Measurements from ENCODE around the gene PACRG. TPM values are rescaled to one million over a fixed set of nuclear protein-coding genes. Genes with fewer than 3 reads are reported as not detected.
A peak's percentile ranks its signal among the peaks of the same experiment; 100 is the strongest.

Gene PACRG
- total RNA-seq, 1 experiment from 2014 or later = 0.26 TPM

- Histone ChIP-seq H4K5ac (ENCODE audit: insufficient read length, low read depth, low read length) (no peak overlapping the region), H4K20me1 (ENCODE audit: control insufficient read depth, insufficient read depth, insufficient read length) (no peaks in the 10 kb centered on the region), H3K27me3 (ENCODE audit: insufficient read depth, low read length) (no peaks in the 10 kb centered on the region), H3K56ac (ENCODE audit: insufficient read length, low read depth, low read length) (no peak overlapping the region), H2BK5ac (ENCODE audit: insufficient read length, low read length) (no peak overlapping the region), H3K23ac (ENCODE audit: insufficient read length, low read depth, low read length) (no peak overlapping the region), H2AFZ (ENCODE audit: low read length) (no peak overlapping the region), H3K9me3 (ENCODE audit: control insufficient read depth, low read depth, low read length) (no peaks in the 10 kb centered on the region), H4K91ac (ENCODE audit: insufficient read length, low read depth, low read length) (no peak overlapping the region), H3K27ac (ENCODE audit: insufficient read length, low read depth, low read length) (no peak overlapping the region), H3K14ac (ENCODE audit: insufficient read depth, low read length) (no peak overlapping the region), H3T11ph (ENCODE audit: low read length) (no peak overlapping the region), H3K4ac (ENCODE audit: low read depth, low read length) (no peak overlapping the region), H3K18ac (ENCODE audit: insufficient read length, low read depth, low read length) (no peak overlapping the region), H2AK5ac (ENCODE audit: insufficient read length, low read length) (no peak overlapping the region), H3K23me2 (ENCODE audit: insufficient read length, low read depth, low read length, poor library complexity, severe bottlenecking) (no peaks in the 10 kb centered on the region), H3K79me1 (ENCODE audit: insufficient read depth, low read depth, low read length, poor library complexity, severe bottlenecking) (no peaks in the 10 kb centered on the region), H3K9ac (ENCODE audit: extremely low read depth, insufficient read length, low read length) (no peak overlapping the region), H3K79me2 (ENCODE audit: insufficient read depth, low read length) (no peaks in the 10 kb centered on the region), H2BK12ac (ENCODE audit: insufficient read length, low read depth, low read length) (no peak overlapping the region), H2BK15ac (ENCODE audit: low read depth, low read length) (no peak overlapping the region), H2BK20ac (ENCODE audit: low read depth, low read length, poor library complexity, severe bottlenecking) (no peak overlapping the region), H3K4me1 (ENCODE audit: insufficient read depth, low read length) (no peaks in the 10 kb centered on the region), H2BK120ac (ENCODE audit: low read depth, low read length, poor library complexity, severe bottlenecking) (peak overlapping the region; percentile 48), H4K8ac (replicated peaks; ENCODE audit: insufficient read length, low read depth, low read length) (no peak overlapping the region), H3K4me2 (ENCODE audit: insufficient read depth, insufficient read length, low read length) (no peak overlapping the region)
- Mint-ChIP-seq H3K36me3 (ENCODE audit: insufficient read depth in 1 of 3, low read depth in 3 of 3) (peaks cover 0 to 13% (median 0%) of the 10 kb centered on the region in 3 experiments; a peak in 3 of 7 replicates), H3K4me1 (no peaks in the 10 kb centered on the region), H3K27me3 (ENCODE audit: low read depth) (no peaks in the 10 kb centered on the region), H3K27ac (peak overlapping the region in 2 of 3 experiments; percentile 30 to 88; a peak in 1 of 7 replicates), H3K9me3 (peaks cover 25 to 29% of the 10 kb centered on the region in 2 experiments), H3K4me3 (no peak overlapping the region)
- TF ChIP-seq, protein P1, sequence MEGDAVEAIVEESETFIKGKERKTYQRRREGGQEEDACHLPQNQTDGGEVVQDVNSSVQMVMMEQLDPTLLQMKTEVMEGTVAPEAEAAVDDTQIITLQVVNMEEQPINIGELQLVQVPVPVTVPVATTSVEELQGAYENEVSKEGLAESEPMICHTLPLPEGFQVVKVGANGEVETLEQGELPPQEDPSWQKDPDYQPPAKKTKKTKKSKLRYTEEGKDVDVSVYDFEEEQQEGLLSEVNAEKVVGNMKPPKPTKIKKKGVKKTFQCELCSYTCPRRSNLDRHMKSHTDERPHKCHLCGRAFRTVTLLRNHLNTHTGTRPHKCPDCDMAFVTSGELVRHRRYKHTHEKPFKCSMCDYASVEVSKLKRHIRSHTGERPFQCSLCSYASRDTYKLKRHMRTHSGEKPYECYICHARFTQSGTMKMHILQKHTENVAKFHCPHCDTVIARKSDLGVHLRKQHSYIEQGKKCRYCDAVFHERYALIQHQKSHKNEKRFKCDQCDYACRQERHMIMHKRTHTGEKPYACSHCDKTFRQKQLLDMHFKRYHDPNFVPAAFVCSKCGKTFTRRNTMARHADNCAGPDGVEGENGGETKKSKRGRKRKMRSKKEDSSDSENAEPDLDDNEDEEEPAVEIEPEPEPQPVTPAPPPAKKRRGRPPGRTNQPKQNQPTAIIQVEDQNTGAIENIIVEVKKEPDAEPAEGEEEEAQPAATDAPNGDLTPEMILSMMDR (conservative IDR thresholded peaks at IDR 0.05) = no peak
- no CpG with 5 or more reads among the region's 7 CpGs for WGBS (ENCODE audit: extremely low coverage, insufficient read length, low lambda C conversion rate)
- DNase-seq = no peak
Measured at GRCh38 chr6:162921510-162922040, 193.8 kb downstream of the PACRG start.
